Stimulated activated CD8-positive, alpha-beta memory T cell treated with anti-CD3 and anti-CD28 coated beads, Interleukin-7, amount 100 ng/mL, for 4 hours (primary cell): Measurements from ENCODE around the gene RASEF.

Source experiments
- DNase-seq, 2 donors: peaks; one replicate each; pipeline ENCODE4 v3.0.0-alpha.2; 2020; ENCODE audit warnings: low read depth in 2 of 2

RASEF gene

GRCh38 chr9:83056911-83057310 lies 6.0 kb downstream of the RASEF start:
- DNase-seq: no peak

- DNase-seq: no peak
Observed at GRCh38 chr9:83056174-83056573, 6.8 kb downstream of the RASEF start.

- no peak for DNase-seq
Observed at GRCh38 chr9:83047839-83048775, 14.8 kb downstream of the RASEF start.

- no peak for DNase-seq
Observed at GRCh38 chr9:83043597-83043996, 19.3 kb downstream of the RASEF start.

GRCh38 chr9:83041771-83042170 lies 21.2 kb downstream of the RASEF start:
- no peak for DNase-seq

- no peak for DNase-seq
Observed at GRCh38 chr9:83039303-83039702, 23.6 kb downstream of the RASEF start.

DNA sequence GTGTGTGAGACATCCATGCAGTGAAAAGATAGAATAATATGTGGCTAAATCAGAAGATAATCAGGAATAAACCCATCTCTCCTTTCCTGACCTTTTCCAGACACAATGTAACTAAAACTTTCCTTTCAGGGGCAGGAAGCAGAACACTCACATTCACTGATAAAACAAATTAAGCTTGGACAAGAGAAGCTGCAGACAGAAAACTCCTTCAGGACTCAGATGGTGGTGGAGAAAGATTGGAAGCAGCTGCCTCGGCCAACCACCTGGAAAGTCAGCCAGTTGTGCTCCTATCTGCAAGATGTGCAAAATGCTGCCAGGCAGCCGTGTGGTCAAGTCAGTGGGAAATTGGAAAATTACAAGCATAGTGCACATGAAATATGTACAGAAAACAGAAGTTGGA lies 26.9 kb downstream of the RASEF start:
- DNase-seq: no peak

DNA sequence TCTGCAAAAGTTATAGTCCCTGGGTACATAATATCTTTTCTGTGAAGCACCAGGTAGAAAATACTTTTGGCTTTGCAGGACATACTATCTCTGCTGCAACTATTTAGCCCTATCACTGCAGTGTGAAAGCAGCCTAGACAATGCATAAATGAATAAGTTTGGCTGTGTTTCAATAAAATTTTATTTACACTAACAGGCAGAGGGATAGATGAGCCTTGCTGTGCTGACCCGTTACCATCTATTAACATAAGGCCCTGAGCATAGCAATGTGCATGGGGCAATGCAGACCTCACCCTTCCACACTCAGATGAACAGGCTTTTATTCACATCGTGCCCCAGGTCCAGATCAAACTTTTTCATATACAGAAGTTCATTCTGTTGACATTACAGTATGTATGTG lies 27.8 kb downstream of the RASEF start:
- DNase-seq: no peak

GRCh38 chr9:83034587-83034986 lies 28.4 kb downstream of the RASEF start:
- no peak for DNase-seq

DNA sequence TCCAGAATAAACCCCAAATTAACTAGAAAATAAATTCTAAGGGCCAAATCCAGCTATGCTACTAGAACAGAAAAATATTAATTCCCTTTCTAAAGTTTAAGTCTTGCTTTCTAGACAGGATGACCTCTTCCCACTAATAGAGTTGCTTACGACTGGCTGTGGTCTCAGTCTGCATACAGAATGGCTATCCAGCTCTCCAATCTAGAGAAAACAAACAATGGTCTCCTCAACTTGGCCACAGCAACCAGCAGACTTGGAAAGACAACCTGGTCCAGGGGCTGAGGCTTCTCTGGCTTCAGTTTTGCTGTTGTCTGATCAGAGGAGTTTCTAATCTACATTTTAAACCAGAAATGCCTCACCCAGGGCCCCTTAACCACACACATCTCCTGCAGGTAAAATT lies 28.9 kb downstream of the RASEF start:
- no peak for DNase-seq

DNA sequence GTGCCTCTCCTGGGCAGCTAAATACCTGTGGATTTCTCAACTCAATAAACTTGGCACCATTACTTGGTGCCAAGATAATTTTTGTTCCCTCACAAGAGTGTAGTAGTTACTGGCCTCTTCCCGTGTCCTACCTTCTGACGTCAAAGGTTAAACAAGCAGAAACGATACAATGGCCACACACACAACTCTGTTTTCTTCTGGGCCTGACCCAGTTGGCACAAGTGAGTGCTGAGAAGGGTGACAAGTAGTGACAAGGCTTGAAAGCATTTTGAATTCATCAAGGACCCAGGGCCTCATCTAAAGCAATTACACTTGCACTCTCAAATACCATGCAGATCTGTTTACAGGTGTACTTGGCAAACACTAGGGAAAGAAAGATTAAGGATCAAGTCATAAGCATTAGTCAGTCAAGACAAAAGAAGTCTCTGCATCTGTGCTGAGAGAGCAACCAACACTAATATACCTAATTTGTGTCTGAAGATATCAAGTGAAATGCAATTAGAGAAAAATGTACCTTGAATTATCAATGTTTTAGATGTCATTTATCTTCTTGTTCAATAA lies 30.8 kb downstream of the RASEF start:
- no peak for DNase-seq

GRCh38 chr9:83030391-83031107 lies 32.4 kb downstream of the RASEF start:
- no peak for DNase-seq

DNA sequence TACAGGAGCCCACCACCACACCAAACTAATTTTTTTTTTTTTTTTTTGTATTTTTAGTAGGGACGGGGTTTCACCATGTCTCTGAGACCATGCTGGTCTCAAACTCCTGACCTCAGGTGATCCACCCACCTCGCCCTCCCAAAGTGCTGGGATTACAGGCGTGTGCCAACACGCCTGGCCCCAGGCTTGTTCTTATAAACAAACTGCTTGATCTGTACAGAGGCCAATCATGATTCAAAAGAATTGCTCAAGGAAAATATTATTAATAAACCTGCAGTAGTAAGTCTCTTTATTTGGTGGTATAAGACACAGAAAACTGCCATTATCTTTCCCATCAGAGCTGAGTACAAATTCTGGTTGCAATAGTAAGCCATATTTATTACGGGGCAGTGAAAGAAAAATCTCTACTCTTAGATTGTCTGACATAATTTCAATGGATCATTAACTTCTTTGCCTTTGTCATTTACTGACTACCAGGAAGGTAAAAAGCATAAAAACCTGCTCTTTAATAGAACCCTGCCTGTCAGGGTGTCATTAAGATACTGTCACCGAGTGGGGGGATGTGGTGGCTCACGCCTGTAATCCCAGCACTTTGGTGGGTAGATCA lies 33.3 kb downstream of the RASEF start:
- DNase-seq: no peak

- DNase-seq: no peak
Observed at GRCh38 chr9:83027153-83027891, 35.6 kb downstream of the RASEF start.

DNA sequence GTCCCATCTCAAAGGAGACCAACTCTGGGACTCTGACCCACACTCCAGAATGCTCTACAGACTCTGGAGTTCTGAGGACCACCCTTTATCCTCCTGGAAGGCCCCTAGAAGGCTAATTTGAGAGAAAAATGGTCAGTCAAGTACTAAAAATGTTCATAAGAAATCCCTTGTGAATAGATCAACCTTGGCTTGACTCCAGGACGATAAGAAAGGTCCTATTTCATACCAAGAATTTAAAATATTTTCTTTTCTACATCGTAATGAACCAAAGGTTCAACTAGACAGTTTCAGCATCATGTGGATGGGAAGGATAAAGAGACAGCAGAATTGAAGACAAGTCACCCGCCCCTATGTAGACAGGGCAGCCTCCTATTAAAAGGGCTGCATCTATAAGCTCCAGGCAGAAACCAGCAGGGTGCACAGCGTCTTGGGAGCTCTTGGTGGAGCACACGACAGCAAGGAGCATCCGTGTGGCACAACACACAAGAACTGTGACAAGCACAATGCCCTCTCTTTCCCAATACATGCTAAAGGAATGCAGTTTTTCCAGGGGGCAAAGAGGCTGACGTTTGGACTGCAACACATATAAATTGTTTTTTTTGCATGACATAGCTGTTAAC lies 38.3 kb downstream of the RASEF start:
- DNase-seq: no peak

DNA sequence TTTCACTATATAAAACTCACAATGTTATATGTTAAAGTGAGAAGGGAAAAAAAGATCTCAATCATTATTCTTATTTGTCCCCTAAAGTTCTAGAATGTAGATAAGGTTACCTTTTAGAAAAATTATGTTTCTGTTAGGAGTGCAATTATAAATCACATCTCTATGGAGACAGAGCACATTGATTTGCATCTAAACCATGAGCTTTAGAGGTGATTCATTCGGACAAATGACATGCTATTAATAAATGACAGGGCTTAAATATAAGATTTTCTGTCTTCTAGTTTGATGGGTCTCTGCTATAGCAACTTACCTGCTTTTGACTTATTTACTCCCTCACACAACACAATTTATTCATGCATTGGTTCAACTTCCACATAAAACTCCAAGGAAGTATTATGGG lies 39.8 kb downstream of the RASEF start:
- no peak for DNase-seq

DNA sequence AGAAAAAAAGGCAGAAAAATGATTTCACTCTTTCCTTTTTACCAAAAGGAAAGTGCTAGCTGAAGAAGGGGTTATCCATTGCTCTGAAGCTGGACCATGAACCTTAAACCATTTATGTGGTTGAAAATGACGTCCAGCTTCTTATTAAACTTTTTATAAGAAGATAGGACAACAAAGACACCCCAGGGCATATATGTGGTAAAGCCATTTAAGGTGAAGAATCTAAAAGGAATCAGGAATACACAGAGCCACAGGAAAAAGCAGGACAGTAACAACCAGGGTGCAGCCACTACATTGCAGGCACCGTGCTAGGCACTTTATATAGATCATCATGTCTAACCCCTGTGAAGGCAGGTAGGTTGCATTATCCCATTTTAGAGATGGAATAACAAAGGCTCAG lies 42.1 kb downstream of the RASEF start:
- no peak for DNase-seq

DNA sequence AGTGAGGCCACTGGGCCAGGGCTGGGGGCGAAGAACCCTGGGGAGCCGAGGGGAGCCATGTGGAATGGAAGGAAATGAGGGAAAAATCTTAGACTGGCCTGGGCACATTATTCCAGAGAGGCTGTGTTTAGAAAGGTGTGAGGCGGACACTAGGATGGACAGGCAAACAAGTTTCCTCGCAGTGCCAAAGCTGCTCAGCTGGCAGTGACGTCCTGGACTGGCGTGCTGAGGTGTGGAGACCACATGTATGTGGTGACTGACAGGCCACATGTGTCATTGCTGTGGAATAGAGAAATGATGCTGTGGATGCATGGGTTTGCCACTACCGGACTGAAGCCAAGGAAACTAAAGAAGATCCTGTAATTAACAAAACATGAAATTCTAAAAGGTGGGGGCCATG lies 42.6 kb downstream of the RASEF start:
- no peak for DNase-seq

DNA sequence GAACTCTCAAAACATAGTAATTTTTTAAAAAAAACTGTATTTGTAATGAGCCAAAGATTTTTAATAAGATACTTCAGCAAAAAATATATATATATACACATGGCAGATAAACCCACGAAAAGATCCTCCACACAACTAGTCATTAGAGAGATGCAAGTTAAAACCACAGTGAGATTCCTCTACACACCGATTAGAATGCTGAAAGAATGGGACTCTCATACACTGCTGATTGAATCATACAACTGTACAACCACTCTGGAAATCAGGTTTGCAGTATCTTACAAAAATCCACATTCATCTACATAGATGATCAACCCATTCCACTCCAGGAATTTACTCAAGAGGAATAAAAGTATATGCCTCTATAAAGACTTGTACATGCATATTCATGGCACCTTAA lies 43.7 kb downstream of the RASEF start:
- no peak for DNase-seq

DNA sequence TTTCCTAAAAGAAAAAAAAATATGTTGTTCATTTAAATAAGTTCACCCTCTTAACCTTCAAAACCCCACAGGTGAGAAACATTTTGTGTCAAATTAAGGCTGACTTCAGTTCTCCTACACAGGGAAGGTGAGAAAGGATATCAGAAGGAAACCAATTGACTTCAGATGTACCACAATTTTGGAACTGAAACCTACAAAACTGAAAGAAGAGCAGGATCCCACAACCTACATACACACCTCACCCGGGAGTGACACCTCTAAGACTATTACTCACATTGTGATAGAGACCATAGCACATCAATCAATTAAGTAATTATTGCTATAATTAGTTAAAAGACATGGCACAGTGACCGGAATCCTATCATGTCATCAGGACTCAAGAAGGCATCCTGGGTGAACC lies 47.0 kb downstream of the RASEF start:
- no peak for DNase-seq
